Neural cell (in vitro differentiated cells): ENCODE results near the gene IGF2BP2. TPM values are rescaled to one million over a fixed set of nuclear protein-coding genes. Genes with fewer than 3 reads are reported as not detected.

ENCODE experiments used
- H2AFZ ChIP-seq: fragments of 200-600, 300-800 bp; sonication (generic), shearing (Covaris generic); 2 replicates; pipeline ENCODE4 v1.6.0; 2014; ENCODE audit warnings: low read depth, mild to moderate bottlenecking, antibody characterized with exemption, low read length, moderate library complexity
- H3F3A ChIP-seq: fragments of 200-600 bp; shearing (Covaris generic); 2 replicates; pipeline ENCODE4 v1.6.1; 2016; ENCODE audit warnings: mild to moderate bottlenecking, moderate library complexity, mixed read lengths, antibody characterized with exemption, low read length; ENCODE audit not compliant: insufficient read depth, poor library complexity, severe bottlenecking
- H3K27ac ChIP-seq: fragments of 200-600, 300-800 bp; sonication (generic), shearing (Covaris generic); 2 replicates; pipeline ENCODE4 v1.5.1; 2014; ENCODE audit warnings: mild to moderate bottlenecking, low read length, moderate library complexity
- H3K27me3 ChIP-seq: fragments of 300-800, 200-600 bp; sonication (generic), shearing (Covaris generic); 2 replicates; pipeline ENCODE4 v1.6.0; 2014; ENCODE audit warnings: mild to moderate bottlenecking, low read depth, low read length, moderate library complexity; ENCODE audit not compliant: insufficient read depth
- H3K36me3 ChIP-seq: fragments of 300-800, 200-600 bp; sonication (generic), shearing (Covaris generic); 2 replicates; pipeline ENCODE4 v1.5.1; 2014; ENCODE audit warnings: mild to moderate bottlenecking, antibody characterized with exemption, low read length, moderate library complexity; ENCODE audit not compliant: insufficient read depth
- H3K4me2 ChIP-seq: fragments of 300-800, 200-600 bp; sonication (generic), shearing (Covaris generic); 2 replicates; pipeline ENCODE4 v1.6.0; 2014; ENCODE audit warnings: mild to moderate bottlenecking, low read length
- H3K4me3 ChIP-seq: fragments of 300-800, 200-600 bp; sonication (generic), shearing (Covaris generic); 2 replicates; pipeline ENCODE4 v1.5.1; 2014; ENCODE audit warnings: mild to moderate bottlenecking, low read length, moderate library complexity
- H3K79me2 ChIP-seq: fragments of 200-600 bp; shearing (Covaris generic); replicated peaks from 2 replicates; pipeline ENCODE4 v1.6.0; 2014; ENCODE audit warnings: mild to moderate bottlenecking, low read length, moderate library complexity; ENCODE audit not compliant: insufficient read depth
- H3K9ac ChIP-seq: fragments of 300-800, 200-600 bp; sonication (generic), shearing (Covaris generic); 2 replicates; pipeline ENCODE4 v1.6.1; 2016; ENCODE audit warnings: mild to moderate bottlenecking, low read length, mixed read lengths
- H3K9me2 ChIP-seq: fragments of 200-600 bp; shearing (Covaris generic); 2 replicates; pipeline ENCODE4 v1.6.1; 2016; ENCODE audit warnings: mild to moderate bottlenecking, low read length, mixed read lengths; ENCODE audit not compliant: insufficient read depth
- H3K9me3 ChIP-seq: fragments of 200-600, 300-800 bp; sonication (generic), shearing (Covaris generic); 2 replicates; pipeline ENCODE4 v1.6.1; 2016; ENCODE audit warnings: mild to moderate bottlenecking, mixed run types, low read length, moderate library complexity, mixed read lengths
- H4K20me1 ChIP-seq: fragments of 200-600 bp; shearing (Covaris generic); 2 replicates; pipeline ENCODE4 v1.6.1; 2016; ENCODE audit warnings: mild to moderate bottlenecking, mixed run types; ENCODE audit not compliant: insufficient read depth
- EP300 ChIP-seq: fragments of 450-650 bp; conservative IDR thresholded peaks from 2 replicates; pipeline ENCODE4 v1.6.1; 2014; ENCODE audit warnings: antibody characterized with exemption, mild to moderate bottlenecking, moderate library complexity; ENCODE audit not compliant: poor library complexity, severe bottlenecking
- EZH2 ChIP-seq: fragments of 200-600, 300-800 bp; shearing (Covaris generic), sonication (generic); IDR thresholded peaks from 2 replicates; pipeline ENCODE4 v1.6.1; 2014; ENCODE audit warnings: antibody characterized with exemption, low read length, borderline replicate concordance, mild to moderate bottlenecking; ENCODE audit not compliant: insufficient read depth, poor library complexity, severe bottlenecking
- MXI1 ChIP-seq: fragments of 450-650 bp; conservative IDR thresholded peaks from 2 replicates; pipeline ENCODE4 v1.6.1; 2014; ENCODE audit warnings: antibody characterized with exemption, mild to moderate bottlenecking; ENCODE audit not compliant: poor library complexity, severe bottlenecking
- POLR2AphosphoS5 ChIP-seq: IDR thresholded peaks from 2 replicates; pipeline ENCODE4 v1.6.1; 2012
- RAD21 ChIP-seq: fragments of 450-650 bp; conservative IDR thresholded peaks from 2 replicates; pipeline ENCODE4 v1.6.1; 2014; ENCODE audit warnings: antibody characterized with exemption, mild to moderate bottlenecking, moderate library complexity
- SMC3 ChIP-seq: fragments of 450-650 bp; conservative IDR thresholded peaks from 2 replicates; pipeline ENCODE4 v1.6.1; 2014; ENCODE audit warnings: antibody characterized with exemption, mild to moderate bottlenecking, moderate library complexity; ENCODE audit not compliant: poor library complexity
- TAF1 ChIP-seq: IDR thresholded peaks from 2 replicates; pipeline ENCODE4 v1.6.1; 2012; ENCODE audit warnings: low read depth
- polyA plus RNA-seq: library from polyadenylated mRNA; depleted of rRNA; stranded (reverse); fragments of >200 nt; gene quantifications from 2 replicates; pipeline ENCODE4 v1.2.3, GENCODE V29; 2014
- TF ChIP-seq, protein P1 (sequence below): IDR thresholded peaks from 2 replicates; pipeline ENCODE4 v1.6.1; 2012; ENCODE audit warnings: borderline replicate concordance
- TF ChIP-seq, protein P2 (sequence below): fragments of 450-650 bp; IDR thresholded peaks from 2 replicates; pipeline ENCODE4 v1.5.1; 2014; ENCODE audit warnings: antibody characterized with exemption, mild to moderate bottlenecking, moderate library complexity; ENCODE audit not compliant: poor library complexity, severe bottlenecking

Gene IGF2BP2
- polyA plus RNA-seq, 1 donor from 2014 or later = 46.6 TPM

DNA sequence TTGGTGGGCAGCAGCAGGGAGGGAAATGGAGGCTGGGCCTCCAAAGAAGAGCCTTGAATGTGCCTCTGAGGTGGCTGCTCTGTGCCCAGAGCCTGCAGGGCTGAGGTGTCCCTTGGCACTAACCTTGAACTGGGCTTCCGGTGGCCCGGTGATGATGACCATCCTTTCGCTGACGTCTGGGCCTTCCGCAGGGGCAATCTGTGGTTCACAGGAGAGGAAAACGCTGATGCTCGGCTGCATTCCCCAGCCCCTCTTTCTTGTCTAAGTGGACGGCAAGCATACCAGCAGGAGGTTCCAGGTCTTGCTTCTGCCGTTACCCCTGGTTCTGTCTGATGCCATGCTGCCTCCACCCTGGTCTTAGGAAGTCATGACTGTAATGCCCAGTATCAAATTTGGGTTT lies 172.9 kb downstream of the IGF2BP2 start:
- Histone ChIP-seq H3K9me3 (no peaks in the 10 kb centered on the region), H2AFZ (no peak overlapping the region), H3K36me3 (peaks cover 11% of the 10 kb centered on the region), H3K9me2 (no peaks in the 10 kb centered on the region), H3K4me3 (no peak overlapping the region), H3F3A (no peaks in the 10 kb centered on the region), H3K4me2 (no peak overlapping the region), H3K27ac (no peak overlapping the region), H3K27me3 (no peaks in the 10 kb centered on the region), H3K79me2 (no peaks in the 10 kb centered on the region), H3K9ac (no peak overlapping the region), H4K20me1 (no peaks in the 10 kb centered on the region)
- TF ChIP-seq EZH2 (no peak), POLR2AphosphoS5 (no peak), EP300 (no peak), TAF1 (no peak), SMC3 (no peak), RAD21 (no peak), MXI1 (no peak)
- TF ChIP-seq, protein P1, sequence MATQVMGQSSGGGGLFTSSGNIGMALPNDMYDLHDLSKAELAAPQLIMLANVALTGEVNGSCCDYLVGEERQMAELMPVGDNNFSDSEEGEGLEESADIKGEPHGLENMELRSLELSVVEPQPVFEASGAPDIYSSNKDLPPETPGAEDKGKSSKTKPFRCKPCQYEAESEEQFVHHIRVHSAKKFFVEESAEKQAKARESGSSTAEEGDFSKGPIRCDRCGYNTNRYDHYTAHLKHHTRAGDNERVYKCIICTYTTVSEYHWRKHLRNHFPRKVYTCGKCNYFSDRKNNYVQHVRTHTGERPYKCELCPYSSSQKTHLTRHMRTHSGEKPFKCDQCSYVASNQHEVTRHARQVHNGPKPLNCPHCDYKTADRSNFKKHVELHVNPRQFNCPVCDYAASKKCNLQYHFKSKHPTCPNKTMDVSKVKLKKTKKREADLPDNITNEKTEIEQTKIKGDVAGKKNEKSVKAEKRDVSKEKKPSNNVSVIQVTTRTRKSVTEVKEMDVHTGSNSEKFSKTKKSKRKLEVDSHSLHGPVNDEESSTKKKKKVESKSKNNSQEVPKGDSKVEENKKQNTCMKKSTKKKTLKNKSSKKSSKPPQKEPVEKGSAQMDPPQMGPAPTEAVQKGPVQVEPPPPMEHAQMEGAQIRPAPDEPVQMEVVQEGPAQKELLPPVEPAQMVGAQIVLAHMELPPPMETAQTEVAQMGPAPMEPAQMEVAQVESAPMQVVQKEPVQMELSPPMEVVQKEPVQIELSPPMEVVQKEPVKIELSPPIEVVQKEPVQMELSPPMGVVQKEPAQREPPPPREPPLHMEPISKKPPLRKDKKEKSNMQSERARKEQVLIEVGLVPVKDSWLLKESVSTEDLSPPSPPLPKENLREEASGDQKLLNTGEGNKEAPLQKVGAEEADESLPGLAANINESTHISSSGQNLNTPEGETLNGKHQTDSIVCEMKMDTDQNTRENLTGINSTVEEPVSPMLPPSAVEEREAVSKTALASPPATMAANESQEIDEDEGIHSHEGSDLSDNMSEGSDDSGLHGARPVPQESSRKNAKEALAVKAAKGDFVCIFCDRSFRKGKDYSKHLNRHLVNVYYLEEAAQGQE = no peak
- TF ChIP-seq, protein P2, sequence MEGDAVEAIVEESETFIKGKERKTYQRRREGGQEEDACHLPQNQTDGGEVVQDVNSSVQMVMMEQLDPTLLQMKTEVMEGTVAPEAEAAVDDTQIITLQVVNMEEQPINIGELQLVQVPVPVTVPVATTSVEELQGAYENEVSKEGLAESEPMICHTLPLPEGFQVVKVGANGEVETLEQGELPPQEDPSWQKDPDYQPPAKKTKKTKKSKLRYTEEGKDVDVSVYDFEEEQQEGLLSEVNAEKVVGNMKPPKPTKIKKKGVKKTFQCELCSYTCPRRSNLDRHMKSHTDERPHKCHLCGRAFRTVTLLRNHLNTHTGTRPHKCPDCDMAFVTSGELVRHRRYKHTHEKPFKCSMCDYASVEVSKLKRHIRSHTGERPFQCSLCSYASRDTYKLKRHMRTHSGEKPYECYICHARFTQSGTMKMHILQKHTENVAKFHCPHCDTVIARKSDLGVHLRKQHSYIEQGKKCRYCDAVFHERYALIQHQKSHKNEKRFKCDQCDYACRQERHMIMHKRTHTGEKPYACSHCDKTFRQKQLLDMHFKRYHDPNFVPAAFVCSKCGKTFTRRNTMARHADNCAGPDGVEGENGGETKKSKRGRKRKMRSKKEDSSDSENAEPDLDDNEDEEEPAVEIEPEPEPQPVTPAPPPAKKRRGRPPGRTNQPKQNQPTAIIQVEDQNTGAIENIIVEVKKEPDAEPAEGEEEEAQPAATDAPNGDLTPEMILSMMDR = no peak

DNA sequence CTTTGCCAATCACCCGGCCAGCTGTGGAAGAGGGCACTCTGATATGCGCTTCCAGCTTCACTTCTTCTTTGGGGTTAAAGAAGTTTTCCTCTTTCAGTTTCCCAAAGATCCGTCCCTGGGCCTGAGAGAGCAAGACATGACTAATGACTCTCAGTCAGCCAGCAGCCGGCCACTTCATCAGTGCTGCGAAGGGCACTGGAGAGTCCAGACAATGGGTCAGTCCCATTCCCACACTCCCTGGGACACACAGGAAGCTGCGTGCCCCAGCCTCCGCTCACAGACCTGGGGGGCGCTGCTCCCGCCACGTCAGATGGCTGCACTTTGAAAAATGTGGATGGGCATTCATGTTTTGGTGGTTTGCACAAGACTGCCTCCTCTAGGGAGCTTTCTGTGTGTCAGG lies 175.4 kb downstream of the IGF2BP2 start:
- Histone ChIP-seq H3K4me3 (no peak overlapping the region), H3K79me2 (no peaks in the 10 kb centered on the region), H3K4me2 (no peak overlapping the region), H3K9me2 (no peaks in the 10 kb centered on the region), H3K9ac (no peak overlapping the region), H3K36me3 (peaks cover 8% of the 10 kb centered on the region), H4K20me1 (no peaks in the 10 kb centered on the region), H2AFZ (no peak overlapping the region), H3K9me3 (no peaks in the 10 kb centered on the region), H3K27me3 (no peaks in the 10 kb centered on the region), H3K27ac (no peak overlapping the region), H3F3A (no peaks in the 10 kb centered on the region)
- TF ChIP-seq SMC3 (no peak), EZH2 (no peak), TAF1 (no peak), EP300 (no peak), MXI1 (no peak), RAD21 (no peak), POLR2AphosphoS5 (no peak)
- TF ChIP-seq, protein P2 = no peak
- TF ChIP-seq, protein P1 = no peak
